HG03108 (cell line): Measurements from ENCODE around the gene PNMT.

Experiments
- ATAC-seq: cut with Tn5 transposase; IDR thresholded peaks from one replicate; pipeline ENCODE4 v1.9.1; 2021; ENCODE audit warnings: moderate library complexity; ENCODE audit not compliant: unreplicated experiment

Gene PNMT

DNA sequence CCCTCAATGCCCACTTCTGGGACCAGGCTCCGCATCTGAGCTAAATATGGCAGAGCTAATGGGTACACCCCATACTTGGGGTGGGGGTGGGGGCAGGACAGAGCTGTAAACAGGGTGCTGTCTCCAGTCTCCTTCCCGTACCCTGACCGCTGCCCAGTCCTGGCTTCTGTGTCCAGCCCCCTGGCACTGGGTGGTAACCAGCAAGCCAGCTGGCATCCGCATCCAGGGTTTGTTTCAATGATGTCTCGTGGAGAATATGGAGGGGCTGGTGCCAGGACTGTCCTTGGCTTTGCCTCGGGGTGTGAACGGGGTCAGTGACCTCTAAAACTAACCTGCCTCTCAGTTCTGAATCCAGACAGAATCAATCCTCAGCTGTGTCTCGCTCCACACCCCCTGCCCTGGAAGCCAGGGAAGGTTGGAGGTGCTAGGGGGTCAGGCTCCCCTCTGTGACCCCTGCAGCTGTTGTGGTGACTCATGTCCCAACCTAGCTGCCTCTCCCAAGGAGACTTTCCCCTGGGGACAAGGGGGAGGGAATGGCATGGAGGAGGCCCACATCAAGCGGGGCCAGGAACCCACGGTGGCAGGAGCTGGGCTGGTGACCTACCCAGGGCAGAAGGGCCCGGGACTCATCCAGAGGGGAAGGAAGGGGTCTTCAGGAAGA, 1.5 kb upstream of the PNMT start:
- ATAC-seq = no peak

DNA sequence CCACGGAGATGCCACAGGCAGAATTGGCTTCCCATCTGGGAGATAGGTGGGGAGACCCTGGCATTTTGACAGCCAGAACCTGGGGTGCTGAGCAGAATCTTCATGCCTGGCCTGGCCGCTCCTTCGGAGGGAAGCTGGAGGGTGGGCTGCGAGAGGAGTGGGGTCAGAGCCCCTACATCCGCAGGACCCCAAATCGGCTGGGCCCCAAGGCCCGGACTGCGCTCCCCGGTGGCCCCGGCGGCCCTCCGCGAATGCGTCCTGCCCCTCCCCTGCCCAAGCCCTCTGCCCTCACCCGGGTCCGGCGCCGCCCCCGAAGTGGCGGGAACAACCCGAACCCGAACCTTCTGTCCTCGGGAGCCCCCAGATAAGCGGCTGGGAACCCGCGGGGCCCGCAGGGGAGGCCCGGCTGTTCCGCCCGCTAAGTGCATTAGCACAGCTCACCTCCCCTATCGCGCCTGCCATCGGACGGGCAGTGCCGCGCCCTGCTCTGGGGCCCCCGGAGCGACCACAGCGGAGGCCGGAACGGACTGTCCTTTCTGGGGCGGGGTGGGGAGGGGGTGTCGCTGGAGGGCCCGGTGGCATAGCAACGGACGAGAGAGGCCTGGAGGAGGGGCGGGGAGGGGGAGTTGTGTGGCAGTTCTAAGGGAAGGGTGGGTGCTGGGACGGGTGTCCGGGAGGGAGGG, 850 bp upstream of the PNMT start:
- no peak for ATAC-seq

DNA sequence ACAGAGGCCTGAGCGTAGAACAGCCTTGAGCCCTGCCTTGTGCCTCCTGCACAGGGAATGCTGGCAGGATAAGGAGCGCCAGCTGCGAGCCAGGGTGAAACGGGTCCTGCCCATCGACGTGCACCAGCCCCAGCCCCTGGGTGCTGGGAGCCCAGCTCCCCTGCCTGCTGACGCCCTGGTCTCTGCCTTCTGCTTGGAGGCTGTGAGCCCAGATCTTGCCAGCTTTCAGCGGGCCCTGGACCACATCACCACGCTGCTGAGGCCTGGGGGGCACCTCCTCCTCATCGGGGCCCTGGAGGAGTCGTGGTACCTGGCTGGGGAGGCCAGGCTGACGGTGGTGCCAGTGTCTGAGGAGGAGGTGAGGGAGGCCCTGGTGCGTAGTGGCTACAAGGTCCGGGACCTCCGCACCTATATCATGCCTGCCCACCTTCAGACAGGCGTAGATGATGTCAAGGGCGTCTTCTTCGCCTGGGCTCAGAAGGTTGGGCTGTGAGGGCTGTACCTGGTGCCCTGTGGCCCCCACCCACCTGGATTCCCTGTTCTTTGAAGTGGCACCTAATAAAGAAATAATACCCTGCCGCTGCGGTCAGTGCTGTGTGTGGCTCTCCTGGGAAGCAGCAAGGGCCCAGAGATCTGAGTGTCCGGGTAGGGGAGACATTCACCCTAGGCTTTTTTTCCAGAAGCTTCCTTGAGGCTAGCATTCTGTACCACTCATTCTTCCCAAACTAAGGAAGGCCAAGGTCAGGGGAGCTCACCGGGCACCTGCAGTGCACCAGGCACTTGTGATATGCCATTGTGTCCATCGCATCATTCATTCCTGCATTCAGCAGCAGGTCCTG, 1.9 kb downstream of the PNMT start:
- ATAC-seq = no peak

DNA sequence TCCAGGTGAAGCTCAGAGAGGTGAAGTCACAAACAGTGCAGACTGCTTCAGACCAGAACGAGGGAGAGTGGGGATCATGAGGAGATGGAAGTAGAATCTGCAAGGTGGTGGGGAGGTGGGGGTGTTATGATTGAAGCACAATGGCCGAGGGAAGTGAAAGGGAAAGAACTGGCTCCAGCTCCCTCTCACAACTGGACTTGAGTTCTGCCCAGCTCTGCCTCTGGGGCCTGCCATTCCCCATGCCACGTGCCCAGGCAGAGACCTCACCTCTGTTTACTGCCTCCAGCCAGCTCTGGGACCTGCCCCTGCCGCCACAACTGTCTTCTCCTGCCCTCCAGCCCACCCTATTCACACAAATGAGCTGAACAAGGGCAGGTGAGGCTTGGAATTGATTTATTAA, 2.5 kb downstream of the PNMT start:
- no peak for ATAC-seq

DNA sequence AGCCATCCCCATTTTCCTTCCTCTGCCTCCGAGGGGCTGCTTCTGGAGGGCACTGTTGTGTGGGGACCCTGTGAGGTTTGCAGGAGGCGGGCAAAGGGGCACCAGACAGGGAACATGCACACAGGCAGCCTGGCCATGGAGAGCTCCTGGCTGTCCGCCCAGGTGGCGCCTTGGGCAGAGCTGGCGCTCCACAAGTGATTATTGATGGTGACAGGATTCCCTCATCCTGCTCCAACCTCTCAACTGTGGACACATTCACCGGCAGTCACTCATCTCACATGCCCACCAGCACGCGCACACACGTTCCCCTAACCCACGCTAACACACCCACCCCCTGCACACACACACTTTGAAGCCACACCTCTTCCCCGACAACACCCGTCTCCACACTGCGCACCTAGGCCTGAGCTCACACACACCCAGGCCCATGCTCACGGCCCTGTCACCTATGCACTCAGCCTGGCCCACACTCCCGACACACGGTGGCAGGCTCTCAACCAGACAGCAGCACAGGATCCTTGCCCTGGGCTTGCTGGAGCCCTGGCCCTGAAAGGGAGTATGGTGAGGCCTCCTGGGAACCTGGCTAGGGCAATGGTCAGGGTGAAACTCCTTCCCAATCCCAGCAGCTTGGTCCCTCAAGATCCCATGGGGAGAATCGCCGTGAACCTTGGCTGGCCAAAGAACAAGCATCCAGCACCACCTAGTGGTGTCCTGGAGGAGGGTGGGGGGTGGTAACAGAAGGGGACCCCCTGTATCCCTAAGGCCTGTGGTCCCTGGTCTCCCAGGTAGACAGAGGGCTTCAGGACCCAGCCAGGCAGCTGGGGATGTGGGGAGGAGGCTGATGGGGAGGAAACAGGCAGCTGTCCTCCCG, 3.6 kb downstream of the PNMT start:
- no peak for ATAC-seq

DNA sequence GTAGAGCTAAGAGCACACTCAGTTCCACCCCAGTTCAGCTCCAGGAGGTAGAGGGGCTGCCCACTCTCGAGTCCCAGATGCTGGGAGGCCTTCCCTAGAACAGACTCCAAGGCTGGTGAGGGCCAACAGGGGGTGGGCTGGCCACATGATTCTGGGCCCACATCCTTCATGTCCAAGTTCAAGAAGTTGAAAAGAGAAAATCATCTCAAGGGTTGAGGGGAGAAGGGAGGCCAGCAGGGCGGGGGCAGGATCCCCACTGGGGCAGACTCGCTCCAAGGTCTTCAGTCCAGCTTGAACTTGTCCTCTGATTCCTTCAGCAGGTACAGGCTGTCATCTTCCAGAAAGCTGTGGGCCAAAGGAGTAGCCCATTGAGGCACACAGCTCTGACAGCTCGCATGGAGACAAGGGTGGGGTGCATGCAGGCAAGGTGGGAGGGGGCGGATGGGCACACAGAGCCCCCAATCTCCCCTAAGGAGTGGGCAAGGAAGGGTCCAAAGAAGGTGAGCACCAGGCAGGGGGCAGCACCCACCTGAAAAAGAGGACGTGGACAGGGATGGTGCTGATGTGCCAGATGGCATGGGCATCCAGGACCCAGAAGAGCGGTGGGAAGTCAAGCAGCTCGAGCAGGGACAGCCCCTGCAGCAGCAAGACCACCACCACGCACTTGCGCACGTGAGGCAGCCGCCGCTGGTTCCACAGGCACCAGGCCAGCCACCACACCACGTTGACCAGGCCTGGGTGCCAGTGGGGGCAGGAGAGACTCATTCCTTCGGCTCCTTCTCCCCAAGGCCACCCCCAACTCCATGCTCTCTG, 4.5 kb downstream of the PNMT start:
- ATAC-seq = no peak

DNA sequence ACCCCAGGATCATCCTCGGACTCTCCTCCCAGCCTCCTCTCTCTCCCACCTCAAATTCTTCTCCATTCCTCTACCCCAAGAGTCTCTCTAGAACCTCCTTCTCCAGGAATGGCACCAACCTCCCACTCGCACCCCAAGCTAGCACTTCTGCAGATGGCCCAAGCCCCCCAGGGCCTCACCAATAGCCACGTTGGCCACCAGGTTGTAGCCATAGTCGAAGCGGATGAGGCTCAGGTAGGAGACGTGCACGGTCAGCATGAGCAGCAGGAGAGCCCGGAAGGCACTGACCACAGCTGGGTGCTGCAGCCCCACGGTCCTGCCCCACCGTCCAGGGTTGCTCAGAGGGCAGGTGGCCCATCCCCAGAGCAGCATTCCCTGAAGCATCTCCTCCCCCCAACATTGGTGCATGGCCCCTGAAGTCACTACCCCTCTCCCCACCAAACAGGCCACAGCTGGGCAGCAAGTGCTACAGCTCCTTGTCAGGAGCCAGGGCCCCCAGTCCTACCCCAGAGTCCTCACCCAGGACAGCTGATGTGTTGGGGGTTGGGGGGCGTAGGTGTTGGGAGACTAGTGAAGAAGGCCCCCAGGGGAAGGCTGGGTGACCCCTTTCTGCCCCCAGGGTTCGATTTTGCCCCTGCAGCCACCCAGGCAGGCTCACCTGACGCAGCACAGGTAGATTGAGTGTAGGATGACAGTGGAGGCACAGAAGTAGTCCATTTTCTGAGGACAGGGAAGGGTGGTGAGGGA, 5.3 kb downstream of the PNMT start:
- ATAC-seq = no peak

DNA sequence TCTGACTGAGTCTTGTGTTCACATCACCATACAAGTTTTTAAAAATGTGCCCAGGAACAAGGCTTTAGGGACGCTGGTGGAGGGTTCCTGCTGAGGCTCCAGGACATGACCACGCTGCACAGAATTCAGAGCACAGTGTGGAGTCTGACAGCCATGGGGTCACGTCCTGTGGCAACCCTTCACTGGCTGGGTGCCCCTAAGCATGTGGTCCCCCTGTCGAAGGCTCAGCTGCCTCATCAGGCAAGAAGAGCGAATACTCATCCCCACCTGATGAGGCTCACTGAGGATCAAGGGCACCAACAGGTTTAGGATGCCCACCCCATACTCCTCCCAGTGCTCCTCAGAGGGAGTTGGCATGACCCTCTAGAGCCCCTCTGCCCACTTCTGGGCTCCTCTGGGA, 5.9 kb downstream of the PNMT start:
- ATAC-seq = no peak

DNA sequence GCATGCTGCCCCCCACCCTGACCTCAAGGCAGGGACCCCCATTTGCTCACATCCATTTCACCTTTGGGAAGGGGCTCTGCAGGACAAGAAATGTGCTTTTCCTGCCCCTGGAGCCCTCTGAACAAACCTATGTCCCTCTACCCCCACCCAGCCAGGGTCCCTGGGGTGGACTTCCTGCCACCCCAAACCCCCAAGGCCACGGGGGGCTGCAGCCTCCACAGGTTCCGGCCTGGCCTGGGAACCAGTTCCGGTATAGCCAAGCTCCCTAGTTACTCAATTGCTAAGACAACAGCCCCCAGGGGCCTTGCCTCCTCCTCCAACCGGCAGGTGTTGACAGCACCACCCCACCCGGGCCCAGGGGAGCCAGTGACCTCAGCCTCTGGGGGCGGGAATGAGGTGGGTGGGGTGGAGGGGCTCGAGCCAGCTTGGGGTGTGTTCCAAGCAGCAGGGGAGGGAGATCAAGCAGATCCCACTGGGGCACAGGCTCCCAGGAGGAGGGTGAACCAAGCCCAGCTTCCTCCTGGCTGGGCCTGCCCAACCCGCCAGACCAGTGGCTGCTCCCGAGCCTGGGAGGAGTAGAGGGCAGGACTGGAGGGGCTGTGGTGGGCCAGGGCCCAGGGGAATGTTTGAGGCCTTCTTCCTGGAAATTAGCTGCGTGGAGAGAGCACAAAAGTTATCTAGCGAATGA, 6.6 kb downstream of the PNMT start:
- no peak for ATAC-seq

DNA sequence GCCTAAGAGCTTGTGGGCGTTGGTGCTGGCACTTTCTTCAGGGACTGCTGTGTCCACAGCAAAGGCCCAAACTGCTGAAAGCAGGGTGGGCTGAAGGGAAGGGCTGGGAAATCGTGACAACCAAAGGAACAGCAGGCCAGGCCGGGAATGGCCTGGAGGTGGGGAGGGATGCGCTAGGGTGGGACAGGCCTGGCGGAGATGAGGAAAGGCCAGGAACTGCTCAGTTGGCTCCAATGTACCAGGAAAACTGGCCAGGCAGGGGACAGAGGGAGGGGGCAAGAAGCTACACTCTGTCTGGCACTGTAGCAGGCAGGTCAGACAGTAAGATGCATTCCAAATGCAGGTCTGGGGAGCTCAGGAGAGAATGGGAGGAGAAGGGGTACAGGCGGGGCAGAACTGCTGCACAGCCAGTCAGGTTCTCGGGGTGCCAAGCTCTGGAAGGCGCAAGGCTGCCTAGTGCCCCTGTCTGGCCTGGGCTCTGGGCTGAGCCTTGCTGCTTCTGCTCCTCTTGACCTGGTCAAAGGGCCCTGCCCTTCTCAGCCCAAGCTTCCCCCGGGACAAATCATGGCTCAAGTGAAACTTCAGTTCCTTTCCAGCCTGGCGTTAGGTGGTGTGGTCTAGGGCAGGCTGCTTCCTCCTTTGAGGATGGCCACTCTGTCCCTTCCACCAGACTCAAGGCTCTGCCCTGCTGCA, 7.3 kb downstream of the PNMT start:
- no peak for ATAC-seq

DNA sequence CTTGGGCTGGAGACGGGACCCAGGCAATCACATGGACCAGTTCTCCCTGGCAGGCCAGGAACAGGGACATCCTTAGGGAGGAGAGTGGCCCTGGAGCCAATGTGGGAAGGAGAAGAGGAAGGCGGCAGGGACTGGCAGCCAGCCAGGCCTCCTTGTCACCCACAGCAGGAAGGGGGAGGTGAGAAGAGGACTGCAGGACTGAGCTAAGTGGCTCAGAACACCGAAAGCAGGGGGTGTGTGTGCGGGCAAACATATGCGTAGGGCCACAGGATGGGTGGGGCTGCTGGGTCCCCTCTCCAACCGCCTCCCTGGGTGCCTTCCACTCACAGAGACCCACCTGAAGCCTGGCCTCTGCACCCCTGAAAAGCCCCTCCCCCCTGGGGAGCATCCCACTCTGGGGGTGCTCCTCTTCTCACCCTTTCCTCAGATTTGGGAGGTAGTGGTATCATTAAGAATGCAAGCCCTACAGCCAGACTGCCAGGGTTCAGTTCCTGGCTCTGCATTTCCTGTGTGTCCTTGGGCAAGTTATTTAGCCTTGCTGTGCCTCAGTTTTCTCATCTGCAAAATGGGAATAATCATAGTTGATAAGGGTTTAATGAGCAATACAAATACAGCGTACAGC, 8.1 kb downstream of the PNMT start:
- ATAC-seq = no peak

DNA sequence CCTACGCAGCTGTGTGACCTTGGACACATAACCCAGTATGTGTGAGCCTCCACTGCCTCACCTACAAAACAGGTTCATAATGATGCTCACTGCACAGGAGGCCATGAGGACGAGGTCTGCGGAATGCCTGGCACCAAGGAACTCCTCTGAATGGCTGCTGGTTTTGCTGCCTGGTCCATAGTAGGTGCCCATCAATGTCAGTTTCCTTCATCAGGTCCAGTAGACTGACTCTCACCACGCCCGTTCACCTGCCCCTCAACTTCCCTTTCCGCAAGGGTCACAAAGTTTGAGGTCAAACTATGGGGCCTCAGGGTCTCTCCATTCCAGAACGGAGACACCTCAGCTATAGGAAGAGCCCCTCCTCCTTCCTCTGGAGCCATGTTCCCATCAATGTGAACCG, 8.8 kb downstream of the PNMT start:
- no peak for ATAC-seq

DNA sequence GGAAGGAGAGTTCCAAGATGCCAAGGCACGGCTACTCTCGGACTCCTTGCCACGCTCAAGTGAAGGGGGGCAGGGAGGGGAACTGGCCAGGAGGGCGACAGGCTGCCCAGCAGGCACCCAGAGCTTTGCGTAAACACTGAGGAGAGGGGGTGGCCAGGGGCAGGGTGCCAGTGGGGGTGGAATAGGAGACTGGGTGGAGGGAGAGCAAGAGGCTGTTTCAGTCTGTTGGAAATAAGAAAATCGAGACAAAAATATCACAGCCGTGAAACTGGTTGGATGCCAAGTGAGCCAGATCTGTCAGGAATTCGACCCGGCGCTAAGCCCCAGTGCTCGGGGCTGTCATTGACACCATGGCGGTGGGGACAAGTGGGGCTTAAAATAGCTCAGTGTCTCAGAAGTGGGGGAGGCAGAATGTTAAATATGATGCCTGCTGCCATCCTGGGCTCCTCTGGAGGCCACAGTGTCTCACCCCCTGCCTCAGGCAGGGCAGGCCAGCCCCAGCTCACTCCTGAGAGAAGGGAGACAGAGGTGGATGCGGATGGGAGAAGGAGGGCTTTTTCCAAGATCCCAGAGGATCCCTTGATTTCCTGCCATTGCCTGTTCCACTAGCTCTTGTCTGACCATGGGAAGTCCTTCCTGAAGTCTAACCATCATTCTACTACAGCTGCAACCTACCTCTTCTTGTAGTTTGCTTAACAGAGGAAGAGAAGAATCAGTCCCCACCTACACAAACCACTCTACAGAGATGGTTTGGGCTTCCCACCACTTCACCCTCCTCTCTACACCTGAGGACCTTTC, 9.5 kb downstream of the PNMT start:
- no peak for ATAC-seq

DNA sequence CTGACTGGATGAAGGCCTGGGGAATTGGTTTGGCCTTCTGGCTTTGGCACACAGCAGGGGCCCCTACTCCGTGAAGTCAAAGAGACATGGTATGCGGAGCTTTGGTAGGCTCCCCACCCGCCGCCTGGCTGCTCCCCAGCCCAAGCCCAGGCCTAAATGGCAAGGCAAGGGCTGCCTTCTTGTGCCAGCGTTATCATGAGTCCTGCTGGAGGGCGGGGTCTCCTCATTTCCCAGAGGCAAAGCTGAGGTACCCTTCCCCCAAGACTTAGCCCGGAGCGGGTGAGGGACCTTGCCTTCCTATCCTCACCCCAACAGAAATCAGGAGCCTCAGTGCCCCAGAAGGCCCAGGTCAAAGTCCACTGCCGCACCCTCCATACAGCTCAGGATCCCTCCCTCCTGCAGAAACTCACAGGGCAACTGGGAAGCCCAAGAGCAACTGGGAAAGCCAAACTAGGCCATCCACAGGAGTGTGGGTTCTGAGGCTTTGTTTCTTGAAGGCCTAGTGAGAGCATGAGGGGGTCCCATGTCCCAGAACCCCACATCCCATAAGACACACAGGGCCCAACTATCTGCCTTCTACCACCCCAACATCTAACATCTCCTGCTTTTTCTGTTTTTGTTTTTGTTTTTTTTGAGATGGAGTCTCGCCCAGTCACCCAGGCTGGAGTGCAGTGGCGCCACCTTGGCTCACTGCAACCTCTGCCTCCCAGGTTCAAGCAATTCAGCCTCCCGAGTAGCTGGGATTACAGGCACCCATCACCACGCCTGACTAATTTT, 10.3 kb downstream of the PNMT start:
- no peak for ATAC-seq

DNA sequence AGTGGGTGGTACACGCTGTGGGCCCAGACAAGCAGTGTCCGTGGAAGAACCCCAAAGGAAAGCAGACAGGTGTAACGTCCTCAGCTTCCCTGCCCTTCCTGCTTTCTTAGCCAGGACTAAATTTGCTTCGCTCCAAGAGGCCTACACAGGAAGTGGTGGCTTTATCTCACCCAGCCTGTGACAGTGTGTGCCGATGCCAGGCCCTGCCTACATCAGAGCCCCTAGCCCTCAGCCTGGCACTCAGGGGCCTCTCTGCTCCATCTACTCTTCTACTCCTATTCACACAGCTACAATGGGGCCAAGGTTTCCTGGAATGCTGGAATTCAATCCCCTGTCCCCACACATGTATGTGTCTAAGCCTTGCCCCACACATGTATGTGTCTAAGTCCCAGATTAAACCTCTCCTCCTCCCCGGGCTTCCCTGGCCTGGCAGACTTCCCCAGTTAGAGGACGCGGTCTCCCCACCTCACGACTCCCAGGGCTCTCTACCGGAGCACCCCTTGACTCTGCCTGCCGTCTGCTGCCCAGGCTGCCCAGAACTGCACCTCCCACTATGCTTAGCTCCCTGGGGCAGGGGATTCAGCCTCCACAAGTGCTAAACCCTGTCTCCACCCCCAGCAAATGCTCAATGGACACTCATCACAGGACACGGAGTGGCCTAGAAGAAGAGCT, 11.4 kb downstream of the PNMT start:
- no peak for ATAC-seq
